HepG2 (cell line): ENCODE results near the gene SOX13.

Source experiments
- IKZF1 ChIP-seq: fragments of 450-650 bp; IDR thresholded peaks from 2 replicates; pipeline ENCODE4 v1.7.1; 2016
- MAZ ChIP-seq, 2 experiments: sonication (generic) in 1 of 2; formaldehyde crosslinking in 1 of 2; IDR thresholded peaks; 2 replicates each; pipeline versions ENCODE4 v1.5.0 to v1.6.1; 2012 to 2020; ENCODE audit warnings: low read depth in 2 of 2, mild to moderate bottlenecking in 2 of 2, borderline replicate concordance in 1 of 2, improper control_type of control experiment in 1 of 2, low read length in 1 of 2, missing genetic modification reagents in 1 of 2, moderate library complexity in 1 of 2
- MYNN ChIP-seq: sonication (generic); formaldehyde crosslinking; IDR thresholded peaks from 2 replicates; pipeline ENCODE4 v1.4.0; 2020; ENCODE audit warnings: mild to moderate bottlenecking, low read depth, missing genetic modification reagents
- RNF2 ChIP-seq: fragments of 450-650 bp; conservative IDR thresholded peaks from 2 replicates; pipeline ENCODE4 v1.6.1; 2016; ENCODE audit warnings: low read depth
- ZKSCAN8 ChIP-seq: IDR thresholded peaks from 2 replicates; pipeline ENCODE4 v1.6.1; 2016; ENCODE audit warnings: borderline replicate concordance, missing genetic modification reagents, missing compliant biosample characterization
- ZNF274 ChIP-seq: sonication (generic); formaldehyde crosslinking; IDR thresholded peaks from 2 replicates; pipeline ENCODE4 v1.5.1; 2020; ENCODE audit warnings: mild to moderate bottlenecking, missing genetic modification reagents
- ZNF383 ChIP-seq: sonication (generic); formaldehyde crosslinking; IDR thresholded peaks from 2 replicates; pipeline ENCODE4 v1.4.0; 2020; ENCODE audit warnings: missing genetic modification reagents, mild to moderate bottlenecking, borderline replicate concordance
- TF ChIP-seq, protein P1 (sequence below): sonication (generic); formaldehyde crosslinking; IDR thresholded peaks from 2 replicates; pipeline ENCODE4 v1.5.1; 2020; ENCODE audit warnings: missing genetic modification reagents, mild to moderate bottlenecking, borderline replicate concordance

GRCh38 chr1:204127597-204128242, 54.8 kb downstream of the SOX13 start:
- TF ChIP-seq RNF2: no peak
- no peak for TF ChIP-seq MYNN (CRISPR knock-in tag)
- TF ChIP-seq, protein P1, sequence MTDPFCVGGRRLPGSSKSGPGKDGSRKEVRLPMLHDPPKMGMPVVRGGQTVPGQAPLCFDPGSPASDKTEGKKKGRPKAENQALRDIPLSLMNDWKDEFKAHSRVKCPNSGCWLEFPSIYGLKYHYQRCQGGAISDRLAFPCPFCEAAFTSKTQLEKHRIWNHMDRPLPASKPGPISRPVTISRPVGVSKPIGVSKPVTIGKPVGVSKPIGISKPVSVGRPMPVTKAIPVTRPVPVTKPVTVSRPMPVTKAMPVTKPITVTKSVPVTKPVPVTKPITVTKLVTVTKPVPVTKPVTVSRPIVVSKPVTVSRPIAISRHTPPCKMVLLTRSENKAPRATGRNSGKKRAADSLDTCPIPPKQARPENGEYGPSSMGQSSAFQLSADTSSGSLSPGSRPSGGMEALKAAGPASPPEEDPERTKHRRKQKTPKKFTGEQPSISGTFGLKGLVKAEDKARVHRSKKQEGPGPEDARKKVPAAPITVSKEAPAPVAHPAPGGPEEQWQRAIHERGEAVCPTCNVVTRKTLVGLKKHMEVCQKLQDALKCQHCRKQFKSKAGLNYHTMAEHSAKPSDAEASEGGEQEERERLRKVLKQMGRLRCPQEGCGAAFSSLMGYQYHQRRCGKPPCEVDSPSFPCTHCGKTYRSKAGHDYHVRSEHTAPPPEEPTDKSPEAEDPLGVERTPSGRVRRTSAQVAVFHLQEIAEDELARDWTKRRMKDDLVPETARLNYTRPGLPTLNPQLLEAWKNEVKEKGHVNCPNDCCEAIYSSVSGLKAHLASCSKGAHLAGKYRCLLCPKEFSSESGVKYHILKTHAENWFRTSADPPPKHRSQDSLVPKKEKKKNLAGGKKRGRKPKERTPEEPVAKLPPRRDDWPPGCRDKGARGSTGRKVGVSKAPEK (CRISPR knock-in tag): no peak
- no peak for TF ChIP-seq ZNF383 (CRISPR knock-in tag)
- TF ChIP-seq ZKSCAN8 (CRISPR knock-in tag): no peak
- no peak for TF ChIP-seq ZNF274 (CRISPR knock-in tag)
- TF ChIP-seq IKZF1: no peak
- TF ChIP-seq MAZ (IDR thresholded peaks at IDR 0.05; ENCODE audit: borderline replicate concordance, low read depth, low read length): no peak
- TF ChIP-seq MAZ (CRISPR knock-in tag; IDR thresholded peaks at IDR 0.05; ENCODE audit: low read depth): no peak
